Measurements from ENCODE around the gene BAIAP3. TPM values are rescaled to one million over a fixed set of nuclear protein-coding genes. Genes with fewer than 3 reads are reported as not detected.

BAIAP3 gene
- total and polyA plus RNA-seq, 2 experiments from 2014 or later, result 5.2 to 13.0 TPM

GRCh38 chr16:1385232-1385631 is 51.8 kb downstream of the BAIAP3 start (continued):
- no peak for TF ChIP-seq ZNF462 (CRISPR knock-in tag; IDR thresholded peaks at IDR 0.05)

GRCh38 chr16:1387331-1387730 is 53.9 kb downstream of the BAIAP3 start:
- Histone ChIP-seq H4K20me1 (replicated peaks; ENCODE audit: insufficient read depth) (no peaks in the 10 kb centered on the region; the same call in 1 of the 2 replicates), H3K36me3 (ENCODE audit: insufficient read depth) (no peaks in the 10 kb centered on the region), H3K27me3 (ENCODE audit: insufficient read depth) (no peaks in the 10 kb centered on the region), H3K4me1 (ENCODE audit: insufficient read depth) (no peaks in the 10 kb centered on the region), H3F3A (replicated peaks; ENCODE audit: low read depth) (no peaks in the 10 kb centered on the region), H3K4me2 (no peak overlapping the region), H3K27ac (ENCODE audit: low read depth) (no peak overlapping the region), H3K79me2 (replicated peaks; ENCODE audit: insufficient read depth) (no peaks in the 10 kb centered on the region), H2AFZ (no peak overlapping the region), H3K4me3 (no peak overlapping the region), H3K9me2 (ENCODE audit: insufficient read depth) (no peaks in the 10 kb centered on the region)
- DNase-seq (ENCODE audit: low spot score), result no peak
- no peak for ATAC-seq
- Mint-ChIP-seq H3K4me1 (no peaks in the 10 kb centered on the region), H3K27ac (no peak overlapping the region), H3K4me3 (no peak overlapping the region), H3K9me3 (no peaks in the 10 kb centered on the region), H3K36me3 (ENCODE audit: low read depth) (no peaks in the 10 kb centered on the region; the same call in 2 of the 3 replicates), H3K27me3 (ENCODE audit: insufficient read depth, low read depth, poor library complexity) (no peaks in the 10 kb centered on the region)
- TF ChIP-seq ZNF331 (CRISPR knock-in tag; IDR thresholded peaks at IDR 0.05; ENCODE audit: low read depth) (no peak), ZNF462 (CRISPR knock-in tag; IDR thresholded peaks at IDR 0.05) (no peak), CTCF (conservative IDR thresholded peaks at IDR 0.05; ENCODE audit: low read depth in 2 of 2) (no peak), JUNB (IDR thresholded peaks at IDR 0.05; ENCODE audit: unreplicated experiment) (no peak), ETS1 (IDR thresholded peaks at IDR 0.05) (no peak), EZH2 (IDR thresholded peaks at IDR 0.05; ENCODE audit: low read depth, unreplicated experiment) (no peak), ZNF114 (CRISPR knock-in tag; IDR thresholded peaks at IDR 0.05) (no peak)

Data from GM23338 (cell line).